Activated CD8-positive, alpha-beta T cell treated with anti-CD3 and anti-CD28 coated beads for 36 hours (primary cell): ENCODE data around the gene SPPL3. TPM values are rescaled to one million over a fixed set of nuclear protein-coding genes. Genes with fewer than 3 reads are reported as not detected.
"Not testable (repeated sequence)": the region's sequence is repeated elsewhere in the genome, so short reads cannot be mapped to it uniquely, and the experiment has no call there.

ENCODE experiments used
- ATAC-seq: fragments of 200-7000 bp; cut with Tn5 transposase; one replicate; pipeline ENCODE4 v1.10.0; 2021; ENCODE audit warnings: mild to moderate bottlenecking, moderate library complexity
- CTCF ChIA-PET: fragments of 350-600 bp; sonication (Branson Sonifier 250); formaldehyde crosslinking; loops from one replicate; lab custom pipeline; 2021; ENCODE audit warnings: antibody characterized with exemption; lab: Charles Lee
- POLR2A ChIA-PET: fragments of 350-600 bp; sonication (Branson Sonifier 250); formaldehyde crosslinking; loops from one replicate; lab custom pipeline; 2021; ENCODE audit warnings: antibody characterized with exemption; lab: Charles Lee
- DNase-seq: peaks from one replicate; pipeline ENCODE4 v3.0.0-alpha.2; 2020
- H3K27ac Mint-ChIP-seq: one replicate; pipeline ENCODE4 v1.8.0; 2021; ENCODE audit warnings: mild to moderate bottlenecking, mixed read lengths
- H3K27me3 Mint-ChIP-seq: one replicate; pipeline ENCODE4 v1.8.0; 2021; ENCODE audit warnings: mixed read lengths
- H3K36me3 Mint-ChIP-seq: one replicate; pipeline ENCODE4 v1.8.0; 2021; ENCODE audit warnings: low read depth, mixed read lengths
- H3K4me1 Mint-ChIP-seq: one replicate; pipeline ENCODE4 v1.8.0; 2021; ENCODE audit warnings: low read depth, mixed read lengths
- H3K4me3 Mint-ChIP-seq: one replicate; pipeline ENCODE4 v1.8.0; 2021; ENCODE audit warnings: mild to moderate bottlenecking, moderate library complexity, mixed read lengths
- H3K9me3 Mint-ChIP-seq: one replicate; pipeline ENCODE4 v1.8.0; 2021; ENCODE audit warnings: mixed read lengths
- CTCF ChIP-seq: fragments of 200-600 bp; IDR thresholded peaks from one replicate; pipeline ENCODE4 v1.8.0; 2022; ENCODE audit warnings: antibody characterized with exemption, mild to moderate bottlenecking
- intact Hi-C: fragments of 100-400 bp; cut with micrococcal nuclease; formaldehyde crosslinking; loops from one replicate; pipeline ENCODE4 v1.10.0; 2022
- total RNA-seq, 2 experiments: library from RNA; stranded (reverse); gene quantifications; one replicate each; pipeline ENCODE4 v1.2.3, GENCODE V29; 2021

SPPL3 gene
- total RNA-seq, 2 experiments from 2014 or later = 19.8 to 20.8 TPM

- DNase-seq (peak; percentile 79), ATAC-seq (peak; percentile 67)
- Mint-ChIP-seq H3K4me1 (peaks cover 33% of the 10 kb centered on the region), H3K27ac (peak overlapping the region; percentile 96), H3K36me3 (peaks cover 15% of the 10 kb centered on the region), H3K4me3 (peak overlapping the region; percentile 100), H3K9me3 (no peaks in the 10 kb centered on the region), H3K27me3 (no peaks in the 10 kb centered on the region)
- intact Hi-C loops = no loop called here
- no peak for TF ChIP-seq CTCF
- CTCF ChIA-PET = interaction anchor here (0.7 to 4.1 kb wide), 3 partner anchors 12 to 67 kb away, joined by 3 to 14 read pairs (median 3); no protein-coding TSS in a partner anchor
- POLR2A ChIA-PET = interaction anchor here (0.8 to 2.1 kb wide), 11 partner anchors 9 to 121 kb away, joined by 3 to 7 read pairs (median 3); no protein-coding TSS in a partner anchor
Observed at GRCh38 chr12:120903412-120904196, 554 bp downstream of the SPPL3 start.

- intact Hi-C loops = no loop called here
- CTCF ChIA-PET = interaction anchor here (0.7 to 4.1 kb wide), 3 partner anchors 12 to 69 kb away, joined by 3 to 14 read pairs (median 7); no protein-coding TSS in a partner anchor
- POLR2A ChIA-PET = interaction anchor here (0.6 to 2.1 kb wide), 7 partner anchors 8 to 1597 kb away, joined by 3 to 6 read pairs (median 3); no protein-coding TSS in a partner anchor
- peak overlapping the region; percentile 96 for H3K27ac Mint-ChIP-seq
- no peak for ATAC-seq
- peaks cover 15% of the 10 kb centered on the region for H3K36me3 Mint-ChIP-seq
- no peaks in the 10 kb centered on the region for H3K9me3 Mint-ChIP-seq
- peak overlapping the region; percentile 100 for H3K4me3 Mint-ChIP-seq
- TF ChIP-seq CTCF = no peak
- no peaks in the 10 kb centered on the region for H3K27me3 Mint-ChIP-seq
- peak; percentile 21 for DNase-seq
- H3K4me1 Mint-ChIP-seq = peaks cover 36% of the 10 kb centered on the region
Observed at GRCh38 chr12:120902846-120903411, 1.2 kb downstream of the SPPL3 start.

GRCh38 chr12:120901818-120902217 is 2.3 kb downstream of the SPPL3 start:
- ChIA-PET POLR2A (no interaction called here), CTCF (interaction anchor here (2.3 to 4.1 kb wide), 2 partner anchors 11 to 70 kb away, joined by 7 to 14 read pairs; no protein-coding TSS in a partner anchor)
- Mint-ChIP-seq H3K4me3 (peak overlapping the region; percentile 28), H3K36me3 (peaks cover 15% of the 10 kb centered on the region), H3K27me3 (no peaks in the 10 kb centered on the region), H3K4me1 (peaks cover 41% of the 10 kb centered on the region), H3K9me3 (no peaks in the 10 kb centered on the region), H3K27ac (peak overlapping the region; percentile 23)
- DNase-seq (no peak), ATAC-seq (no peak)
- no peak for TF ChIP-seq CTCF
- intact Hi-C loops = no loop called here

- POLR2A ChIA-PET, H3K4me3 Mint-ChIP-seq, H3K9me3 Mint-ChIP-seq, intact Hi-C loops, DNase-seq, ATAC-seq, H3K27ac Mint-ChIP-seq, H3K27me3 Mint-ChIP-seq: not testable (repeated sequence)
- peaks cover 17% of the 10 kb centered on the region for H3K36me3 Mint-ChIP-seq
- H3K4me1 Mint-ChIP-seq = peaks cover 46% of the 10 kb centered on the region
- CTCF ChIA-PET = interaction anchor here (2.3 to 4.1 kb wide), 2 partner anchors 10 to 71 kb away, joined by 7 to 14 read pairs; no protein-coding TSS in a partner anchor
Observed at GRCh38 chr12:120901101-120901500, 3.1 kb downstream of the SPPL3 start.

- intact Hi-C loops = no loop called here
- no peak overlapping the region for H3K27ac Mint-ChIP-seq
- ChIA-PET CTCF (interaction anchor here (0.7 kb wide), 1 partner anchor 76 kb away, joined by 4 read pairs; no protein-coding TSS in a partner anchor), POLR2A (no interaction called here)
- no peak for ATAC-seq
- no peak for TF ChIP-seq CTCF
- no peak for DNase-seq
- H3K36me3 Mint-ChIP-seq = peaks cover 20% of the 10 kb centered on the region
- no peaks in the 10 kb centered on the region for H3K27me3 Mint-ChIP-seq
- H3K4me3 Mint-ChIP-seq = no peak overlapping the region
- H3K9me3 Mint-ChIP-seq = no peaks in the 10 kb centered on the region
- peaks cover 52% of the 10 kb centered on the region for H3K4me1 Mint-ChIP-seq
Observed at GRCh38 chr12:120895532-120895931, 8.6 kb downstream of the SPPL3 start.
